GM12878 (cell line): Measurements from ENCODE around the gene NFU1. TPM values are rescaled to one million over a fixed set of nuclear protein-coding genes. Genes with fewer than 3 reads are reported as not detected.

Experiments
- MLLT1 ChIP-seq: fragments of 450-650 bp; IDR thresholded peaks from 2 replicates; pipeline ENCODE4 v1.6.1; 2016; ENCODE audit warnings: mild to moderate bottlenecking
- MTA3 ChIP-seq: IDR thresholded peaks from 2 replicates; pipeline ENCODE4 v1.6.1; 2012; ENCODE audit warnings: low read length, inconsistent platforms, borderline replicate concordance
- NR2C2 ChIP-seq: IDR thresholded peaks from 2 replicates; pipeline ENCODE4 v1.6.1; 2011; ENCODE audit warnings: borderline replicate concordance, low read depth; ENCODE audit not compliant: control insufficient read depth, insufficient read length
- PAX5 ChIP-seq: IDR thresholded peaks from 2 replicates; pipeline ENCODE4 v1.6.1; 2011; ENCODE audit warnings: low read depth, low read length, borderline replicate concordance
- PBX3 ChIP-seq: IDR thresholded peaks from 2 replicates; pipeline ENCODE4 v1.6.1; 2011; ENCODE audit warnings: mild to moderate bottlenecking, low read depth, low read length, moderate library complexity; ENCODE audit not compliant: insufficient replicate concordance
- PML ChIP-seq: IDR thresholded peaks from 2 replicates; pipeline ENCODE4 v1.6.1; 2012; ENCODE audit warnings: low read length, inconsistent platforms
- SMARCA5 ChIP-seq: fragments of 450-650 bp; IDR thresholded peaks from 2 replicates; pipeline ENCODE4 v1.6.1; 2017; ENCODE audit warnings: mild to moderate bottlenecking
- STAT3 ChIP-seq: IDR thresholded peaks from 2 replicates; pipeline ENCODE4 v1.6.1; 2011; ENCODE audit warnings: low read depth, low read length, improper control_type of control experiment
- TCF12 ChIP-seq: IDR thresholded peaks from 2 replicates; pipeline ENCODE4 v1.6.1; 2011; ENCODE audit warnings: low read depth, mild to moderate bottlenecking, low read length
- ZZZ3 ChIP-seq: IDR thresholded peaks from 2 replicates; pipeline ENCODE4 v1.6.1; 2011; ENCODE audit warnings: low read depth; ENCODE audit not compliant: control insufficient read depth, insufficient read length
- polyA plus RNA-seq, 11 experiments: library from polyadenylated mRNA; depleted of rRNA in 4 of 11; unstranded in 6 of 11; stranded (reverse) in 5 of 11; fragments of >200 nt; fragmentation: Nextera tagmentation in 4 of 11; fragmentation: Illumina TruSeq in 1 of 11; extraction: Ambion mirVana in 4 of 11; extraction: Trizol in 1 of 11; gene quantifications; 1 replicate in 1 of 11; 2 replicates in 10 of 11; pipeline versions ENCODE4 v1.2.1 to v1.2.3, GENCODE V29; 2011 to 2016; ENCODE audit warnings: inconsistent platforms in 2 of 11, missing spikeins in 2 of 11, low read depth in 1 of 11
- total RNA-seq, 4 experiments: library from RNA; depleted of rRNA in 3 of 4; stranded (reverse); fragments of >200 nt in 3 of 4; fragmentation: Illumina TruSeq in 1 of 4; extraction: Trizol in 1 of 4; gene quantifications; 2 replicates each; pipeline versions ENCODE4 v1.2.1 to v1.2.3, GENCODE V29; 2013 to 2021
- TF ChIP-seq, protein P1 (sequence below): fragments of 450-650 bp; IDR thresholded peaks from 2 replicates; pipeline ENCODE4 v1.6.1; 2017; ENCODE audit warnings: mild to moderate bottlenecking, moderate library complexity

NFU1 gene
- total and polyA plus RNA-seq, 10 of the 15 experiments (the other 5 are each of a cell fraction or from before 2014, with no cell fraction given): 27.3 to 86.0 (median 41.5) TPM

- TF ChIP-seq PBX3 (no peak), MLLT1 (no peak), NR2C2 (no peak), TCF12 (no peak), SMARCA5 (no peak), STAT3 (no peak), PAX5 (no peak), ZZZ3 (no peak), PML (no peak), MTA3 (no peak)
- TF ChIP-seq, protein P1, sequence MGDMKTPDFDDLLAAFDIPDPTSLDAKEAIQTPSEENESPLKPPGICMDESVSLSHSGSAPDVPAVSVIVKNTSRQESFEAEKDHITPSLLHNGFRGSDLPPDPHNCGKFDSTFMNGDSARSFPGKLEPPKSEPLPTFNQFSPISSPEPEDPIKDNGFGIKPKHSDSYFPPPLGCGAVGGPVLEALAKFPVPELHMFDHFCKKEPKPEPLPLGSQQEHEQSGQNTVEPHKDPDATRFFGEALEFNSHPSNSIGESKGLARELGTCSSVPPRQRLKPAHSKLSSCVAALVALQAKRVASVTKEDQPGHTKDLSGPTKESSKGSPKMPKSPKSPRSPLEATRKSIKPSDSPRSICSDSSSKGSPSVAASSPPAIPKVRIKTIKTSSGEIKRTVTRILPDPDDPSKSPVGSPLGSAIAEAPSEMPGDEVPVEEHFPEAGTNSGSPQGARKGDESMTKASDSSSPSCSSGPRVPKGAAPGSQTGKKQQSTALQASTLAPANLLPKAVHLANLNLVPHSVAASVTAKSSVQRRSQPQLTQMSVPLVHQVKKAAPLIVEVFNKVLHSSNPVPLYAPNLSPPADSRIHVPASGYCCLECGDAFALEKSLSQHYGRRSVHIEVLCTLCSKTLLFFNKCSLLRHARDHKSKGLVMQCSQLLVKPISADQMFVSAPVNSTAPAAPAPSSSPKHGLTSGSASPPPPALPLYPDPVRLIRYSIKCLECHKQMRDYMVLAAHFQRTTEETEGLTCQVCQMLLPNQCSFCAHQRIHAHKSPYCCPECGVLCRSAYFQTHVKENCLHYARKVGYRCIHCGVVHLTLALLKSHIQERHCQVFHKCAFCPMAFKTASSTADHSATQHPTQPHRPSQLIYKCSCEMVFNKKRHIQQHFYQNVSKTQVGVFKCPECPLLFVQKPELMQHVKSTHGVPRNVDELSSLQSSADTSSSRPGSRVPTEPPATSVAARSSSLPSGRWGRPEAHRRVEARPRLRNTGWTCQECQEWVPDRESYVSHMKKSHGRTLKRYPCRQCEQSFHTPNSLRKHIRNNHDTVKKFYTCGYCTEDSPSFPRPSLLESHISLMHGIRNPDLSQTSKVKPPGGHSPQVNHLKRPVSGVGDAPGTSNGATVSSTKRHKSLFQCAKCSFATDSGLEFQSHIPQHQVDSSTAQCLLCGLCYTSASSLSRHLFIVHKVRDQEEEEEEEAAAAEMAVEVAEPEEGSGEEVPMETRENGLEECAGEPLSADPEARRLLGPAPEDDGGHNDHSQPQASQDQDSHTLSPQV: no peak
These were observed 32.5 kb upstream of the NFU1 start (continued) for GRCh38 chr2:69469784-69470183.
